ENCODE measurements around the gene HOXB1. TPM values are rescaled to one million over a fixed set of nuclear protein-coding genes. Genes with fewer than 3 reads are reported as not detected.

Gene HOXB1
- total and polyA plus RNA-seq, 2 of the 13 experiments (the other 11 are each of a cell fraction or from before 2014, with no cell fraction given): not detected

DNA sequence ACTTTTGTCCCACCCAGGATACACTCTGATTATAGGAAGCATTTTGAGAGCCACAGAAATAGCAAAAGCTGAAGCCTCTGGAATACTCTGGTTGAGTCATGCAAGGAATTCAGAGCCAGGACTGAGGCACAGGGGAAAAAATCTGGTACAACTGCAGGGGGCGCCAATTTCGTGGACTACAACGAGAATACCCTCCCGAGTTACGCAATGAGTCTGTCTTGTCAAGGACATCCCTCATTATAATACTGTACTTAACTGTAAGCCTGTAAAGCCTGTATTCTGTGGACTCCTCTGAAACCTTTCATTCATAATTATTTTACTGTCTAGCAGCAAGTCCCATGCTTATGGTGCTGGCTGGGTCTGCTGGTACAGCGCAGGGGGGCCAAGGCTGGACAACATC lies 7.8 kb downstream of the HOXB1 start:
- H3K4me1 ChIP-seq (ENCODE audit: insufficient read depth, low read length): no peaks in the 10 kb centered on the region
- H2AFZ ChIP-seq (ENCODE audit: low read length): no peak overlapping the region
- no peak for FAIRE-seq
- no peak overlapping the region for H3K9ac ChIP-seq (ENCODE audit: insufficient read depth, low read depth, low read length)
- no peak for TF ChIP-seq SIN3A (IDR thresholded peaks at IDR 0.05; ENCODE audit: borderline replicate concordance, low read depth, low read length)
- TF ChIP-seq CEBPG (CRISPR knock-in tag; IDR thresholded peaks at IDR 0.05): 0 out of 2 replicates have a peak, but pooled peaks have one; percentile 14
- peak; percentile 61 for TF ChIP-seq CEBPB (IDR thresholded peaks at IDR 0.05; ENCODE audit: borderline replicate concordance, low read depth, low read length)
- intact Hi-C loops (cut with micrococcal nuclease; ENCODE audit: unreplicated experiment): loop anchor here (5.0 kb wide), 1 partner anchor 651 kb away; no protein-coding TSS in a partner anchor
- no peak for DNase-seq (ENCODE audit: low spot score)
- ATAC-seq: no peak
- H3K4me2 ChIP-seq (ENCODE audit: low read depth, low read length): no peak overlapping the region
- peaks cover 3 to 39% of the 10 kb centered on the region in 2 experiments; a peak in 4 of 5 replicates for H3K27me3 ChIP-seq (ENCODE audit: control insufficient read depth in 1 of 2, insufficient read depth in 2 of 2, low read length in 2 of 2)
- H3K27ac ChIP-seq (ENCODE audit: extremely low read length, insufficient read depth, low read length): no peak overlapping the region
- BruUV-seq (replicated peaks): no TSS peak
- 4% methylated on average over 6 of the region's 6 CpGs for WGBS (ENCODE audit: low lambda C conversion rate)
- H3K79me2 ChIP-seq (ENCODE audit: insufficient read depth, low read length): no peaks in the 10 kb centered on the region
- in situ Hi-C loops (cut with HindIII; ENCODE audit: extremely low pct_ligation_motif_present, low pct_unique_long_range_greater_than_20kb): no loop called here
- ChIA-PET CTCF (ENCODE audit: low intra/inter-chr PET ratio, low total read pairs) (no interaction called here), POLR2A (no interaction called here)
- H3K9me3 ChIP-seq (ENCODE audit: low read length): no peaks in the 10 kb centered on the region
- H3K4me3 ChIP-seq (replicated peaks in 1 of 3; ENCODE audit: insufficient read depth in 1 of 3, low read depth in 2 of 3, low read length in 3 of 3): no peak overlapping the region
- H3K36me3 ChIP-seq (replicated peaks in 1 of 2; ENCODE audit: control insufficient read depth in 1 of 2, insufficient read depth in 2 of 2, low read length in 2 of 2): no peaks in the 10 kb centered on the region
- no peaks in the 10 kb centered on the region for H4K20me1 ChIP-seq (ENCODE audit: insufficient read depth, low read length)

GRCh38 chr17:48522031-48522653 lies 8.7 kb downstream of the HOXB1 start:
- Histone ChIP-seq H3K9ac (ENCODE audit: insufficient read depth, low read depth, low read length) (no peak overlapping the region), H2AFZ (ENCODE audit: low read length) (no peak overlapping the region), H3K27ac (ENCODE audit: extremely low read length, insufficient read depth, low read length) (no peak overlapping the region), H3K4me3 (replicated peaks in 1 of 3; ENCODE audit: insufficient read depth in 1 of 3, low read depth in 2 of 3, low read length in 3 of 3) (no peak overlapping the region), H3K79me2 (ENCODE audit: insufficient read depth, low read length) (no peaks in the 10 kb centered on the region), H3K4me1 (ENCODE audit: insufficient read depth, low read length) (no peaks in the 10 kb centered on the region), H4K20me1 (ENCODE audit: insufficient read depth, low read length) (no peaks in the 10 kb centered on the region), H3K4me2 (ENCODE audit: low read depth, low read length) (no peak overlapping the region), H3K9me3 (ENCODE audit: low read length) (no peaks in the 10 kb centered on the region), H3K36me3 (replicated peaks in 1 of 2; ENCODE audit: control insufficient read depth in 1 of 2, insufficient read depth in 2 of 2, low read length in 2 of 2) (no peaks in the 10 kb centered on the region), H3K27me3 (ENCODE audit: control insufficient read depth in 1 of 2, insufficient read depth in 2 of 2, low read length in 2 of 2) (peaks cover 3 to 35% of the 10 kb centered on the region in 2 experiments; a peak in 4 of 5 replicates)
- TF ChIP-seq SRSF1 (optimal IDR thresholded peaks at IDR 0.05; ENCODE audit: low read depth, low read length) (no peak), ZNF230 (CRISPR knock-in tag; IDR thresholded peaks at IDR 0.05) (no peak), ZNF572 (CRISPR knock-in tag; IDR thresholded peaks at IDR 0.05) (no peak)
- intact Hi-C loops (cut with micrococcal nuclease; ENCODE audit: unreplicated experiment) (loop anchor here (5.0 kb wide), 1 partner anchor 650 kb away; no protein-coding TSS in a partner anchor), in situ Hi-C loops (cut with HindIII; ENCODE audit: extremely low pct_ligation_motif_present, low pct_unique_long_range_greater_than_20kb) (no loop called here)
- 7% methylated on average over 8 of the region's 8 CpGs for WGBS (ENCODE audit: low lambda C conversion rate)
- BruUV-seq (replicated peaks): no TSS peak
- DNase-seq (ENCODE audit: low spot score) (no peak), ATAC-seq (no peak; the same call in 2 of the 3 replicates), FAIRE-seq (no peak)
- POLR2A ChIA-PET: no interaction called here
- CTCF ChIA-PET (ENCODE audit: low intra/inter-chr PET ratio, low total read pairs): no interaction called here
